IMR-90 (cell line): ENCODE data around the gene PBXIP1. TPM values are rescaled to one million over a fixed set of nuclear protein-coding genes. Genes with fewer than 3 reads are reported as not detected.

Experiments used
- ATAC-seq: fragments of 200-7000 bp; cut with Tn5 transposase; 2 replicates; pipeline ENCODE4 v1.9.1; 2020; ENCODE audit warnings: low read depth, mild to moderate bottlenecking, moderate library complexity
- BruUV-seq: library from RNA; stranded (reverse); fragments of 400-500 nt; replicated peaks from 2 replicates; lab custom pipeline; 2021; lab: Mats Ljungman, UMichigan
- CTCF ChIA-PET: fragments of 300-600 bp; formaldehyde crosslinking; extraction: SDS; loops from one replicate; lab custom pipeline; 2021; ENCODE audit warnings: antibody characterized with exemption; lab: Yijun Ruan, JAX
- POLR2A ChIA-PET: fragments of 300-600 bp; sonication (Branson Sonifier 250); formaldehyde crosslinking; loops from one replicate; lab custom pipeline; 2022; ENCODE audit warnings: antibody characterized with exemption; ENCODE audit not compliant: unreplicated experiment; lab: Charles Lee
- DNase-seq: peaks from one replicate; pipeline ENCODE4 v3.0.0; 2013
- H2AFZ ChIP-seq: replicated peaks from 2 replicates; pipeline ENCODE3; 2013; ENCODE audit warnings: low read length, mild to moderate bottlenecking; ENCODE audit not compliant: poor library complexity
- H2AK5ac ChIP-seq: 2 replicates; pipeline ENCODE4 v1.6.1; 2013; ENCODE audit warnings: low read depth, low read length, inconsistent platforms
- H2AK9ac ChIP-seq: replicated peaks from 2 replicates; pipeline ENCODE3; 2013; ENCODE audit warnings: mild to moderate bottlenecking, low read depth, low read length, moderate library complexity; ENCODE audit not compliant: poor library complexity
- H2BK120ac ChIP-seq: 2 replicates; pipeline ENCODE4 v1.6.1; 2013; ENCODE audit warnings: low read depth, low read length, inconsistent platforms
- H2BK15ac ChIP-seq: 3 replicates; pipeline ENCODE4 v1.6.1; 2013; ENCODE audit warnings: low read depth, low read length, inconsistent platforms
- H2BK20ac ChIP-seq: 2 replicates; pipeline ENCODE4 v1.6.1; 2013; ENCODE audit warnings: low read depth, mild to moderate bottlenecking, inconsistent platforms, low read length, moderate library complexity
- H2BK5ac ChIP-seq: 2 replicates; pipeline ENCODE4 v1.6.1; 2013; ENCODE audit warnings: mild to moderate bottlenecking, low read depth, low read length, inconsistent platforms; ENCODE audit not compliant: poor library complexity, severe bottlenecking
- H3K14ac ChIP-seq: replicated peaks from 2 replicates; pipeline ENCODE4 v1.6.1; 2013; ENCODE audit warnings: low read depth, low read length, inconsistent platforms
- H3K18ac ChIP-seq: 2 replicates; pipeline ENCODE4 v1.6.1; 2013; ENCODE audit warnings: low read depth, low read length, control low read depth
- H3K23ac ChIP-seq: 2 replicates; pipeline ENCODE4 v1.6.1; 2013; ENCODE audit warnings: low read depth, low read length, inconsistent platforms
- H3K27ac ChIP-seq: 2 replicates; pipeline ENCODE4 v1.5.1; 2013; ENCODE audit warnings: mild to moderate bottlenecking, control low read depth, low read length; ENCODE audit not compliant: insufficient read depth
- H3K27me3 ChIP-seq: 2 replicates; pipeline ENCODE4 v1.6.1; 2013; ENCODE audit warnings: low read length; ENCODE audit not compliant: control insufficient read depth, insufficient read depth
- H3K36me3 ChIP-seq: 2 replicates; pipeline ENCODE4 v1.6.1; 2013; ENCODE audit warnings: low read length, mixed read lengths; ENCODE audit not compliant: control insufficient read depth, insufficient read depth
- H3K4ac ChIP-seq: 2 replicates; pipeline ENCODE4 v1.6.1; 2013; ENCODE audit warnings: low read depth, low read length, inconsistent platforms
- H3K4me1 ChIP-seq: 2 replicates; pipeline ENCODE4 v1.6.1; 2013; ENCODE audit warnings: low read length, mixed read lengths; ENCODE audit not compliant: control insufficient read depth, insufficient read depth
- H3K4me2 ChIP-seq: 2 replicates; pipeline ENCODE4 v1.6.1; 2013; ENCODE audit warnings: low read depth, mild to moderate bottlenecking, control low read depth, low read length, moderate library complexity
- H3K4me3 ChIP-seq: 2 replicates; pipeline ENCODE4 v1.5.1; 2013; ENCODE audit warnings: low read depth, mild to moderate bottlenecking, control low read depth, low read length, moderate library complexity; ENCODE audit not compliant: insufficient read depth
- H3K56ac ChIP-seq: 2 replicates; pipeline ENCODE4 v1.6.1; 2013; ENCODE audit warnings: low read length, inconsistent platforms; ENCODE audit not compliant: insufficient read depth; ENCODE audit errors: extremely low read depth
- H3K79me1 ChIP-seq, 2 experiments: 2 replicates each; pipeline ENCODE4 v1.6.1; 2013; ENCODE audit warnings: low read length in 2 of 2, inconsistent platforms in 1 of 2, low read depth in 1 of 2
- H3K9ac ChIP-seq: 2 replicates; pipeline ENCODE4 v1.6.1; 2013; ENCODE audit warnings: low read depth, low read length, control low read depth
- H3K9me1 ChIP-seq: 2 replicates; pipeline ENCODE4 v1.6.1; 2013; ENCODE audit warnings: low read length, inconsistent platforms; ENCODE audit not compliant: insufficient read depth
- H3K9me3 ChIP-seq: 2 replicates; pipeline ENCODE4 v1.6.1; 2013; ENCODE audit warnings: low read length; ENCODE audit not compliant: control insufficient read depth, insufficient read depth
- H4K20me1 ChIP-seq: 2 replicates; pipeline ENCODE4 v1.6.1; 2013; ENCODE audit warnings: low read length, inconsistent platforms; ENCODE audit not compliant: insufficient read depth
- H4K5ac ChIP-seq: 2 replicates; pipeline ENCODE4 v1.6.1; 2013; ENCODE audit warnings: mild to moderate bottlenecking, low read depth, low read length, control low read depth
- H4K8ac ChIP-seq, 2 experiments: 2 replicates each; pipeline ENCODE4 v1.6.1; 2013; ENCODE audit warnings: low read depth in 2 of 2, low read length in 2 of 2, control low read depth in 1 of 2, inconsistent platforms in 1 of 2
- H4K91ac ChIP-seq: 2 replicates; pipeline ENCODE4 v1.6.1; 2013; ENCODE audit warnings: low read depth, low read length, inconsistent platforms; ENCODE audit not compliant: insufficient read depth
- BHLHE40 ChIP-seq: fragments of 150-350 bp; IDR thresholded peaks from 2 replicates; pipeline ENCODE4 v1.6.1; 2016; ENCODE audit warnings: mild to moderate bottlenecking, low read depth, low read length
- CEBPB ChIP-seq: IDR thresholded peaks from 2 replicates; pipeline ENCODE4 v1.6.1; 2012; ENCODE audit warnings: low read depth, low read length, improper control_type of control experiment
- CHD1 ChIP-seq: IDR thresholded peaks from 2 replicates; pipeline ENCODE4 v1.6.1; 2012; ENCODE audit warnings: low read depth, low read length, improper control_type of control experiment
- CTCF ChIP-seq: conservative IDR thresholded peaks from 2 replicates; pipeline ENCODE4 v1.5.1; 2012; ENCODE audit warnings: mild to moderate bottlenecking, low read depth, low read length, improper control_type of control experiment
- ELK1 ChIP-seq: fragments of 150-350 bp; IDR thresholded peaks from 2 replicates; pipeline ENCODE4 v1.6.1; 2016; ENCODE audit warnings: low read depth, mild to moderate bottlenecking, low read length, moderate library complexity, borderline replicate concordance
- FOS ChIP-seq: fragments of 150-350 bp; IDR thresholded peaks from 2 replicates; pipeline ENCODE4 v1.6.1; 2016; ENCODE audit warnings: low read depth, low read length
- MAFK ChIP-seq: IDR thresholded peaks from 2 replicates; pipeline ENCODE4 v1.6.1; 2012; ENCODE audit warnings: low read depth, low read length, improper control_type of control experiment
- MAZ ChIP-seq: IDR thresholded peaks from 2 replicates; pipeline ENCODE4 v1.6.1; 2012; ENCODE audit warnings: low read depth, mild to moderate bottlenecking, low read length, improper control_type of control experiment, moderate library complexity, borderline replicate concordance
- MXI1 ChIP-seq: IDR thresholded peaks from 2 replicates; pipeline ENCODE4 v1.6.1; 2012; ENCODE audit warnings: low read depth, mild to moderate bottlenecking, low read length, moderate library complexity, borderline replicate concordance
- POLR2A ChIP-seq: IDR thresholded peaks from 2 replicates; pipeline ENCODE4 v1.6.1; 2012; ENCODE audit warnings: mild to moderate bottlenecking, low read depth, low read length
- RAD21 ChIP-seq: IDR thresholded peaks from 2 replicates; pipeline ENCODE4 v1.6.1; 2012; ENCODE audit warnings: low read length, improper control_type of control experiment
- RCOR1 ChIP-seq: IDR thresholded peaks from 2 replicates; pipeline ENCODE4 v1.6.1; 2012; ENCODE audit warnings: mild to moderate bottlenecking, low read length, improper control_type of control experiment; ENCODE audit not compliant: insufficient replicate concordance
- RFX5 ChIP-seq: IDR thresholded peaks from 2 replicates; pipeline ENCODE4 v1.8.0; 2012; ENCODE audit warnings: low read depth, mild to moderate bottlenecking, low read length, moderate library complexity
- SMC3 ChIP-seq: fragments of 150-350 bp; IDR thresholded peaks from 2 replicates; pipeline ENCODE4 v1.6.1; 2016; ENCODE audit warnings: low read depth, mild to moderate bottlenecking, antibody characterized with exemption, low read length, moderate library complexity
- USF2 ChIP-seq: fragments of 150-350 bp; IDR thresholded peaks from 2 replicates; pipeline ENCODE4 v1.6.1; 2017; ENCODE audit warnings: mild to moderate bottlenecking, antibody characterized with exemption, low read length, low read depth
- WGBS, 2 experiments: methylation state at CpG; one replicate each; pipeline versions ENCODE4 v1.1.5 to v1.1.7; 2013; ENCODE audit warnings: missing lambda C conversion rate in 2 of 2; ENCODE audit not compliant: insufficient read length in 1 of 2; ENCODE audit errors: extremely low coverage in 2 of 2; 5-methylcytosine and 5-hydroxymethylcytosine counted together
- dilution Hi-C: fragments of 300-500 bp; cut with HindIII; formaldehyde crosslinking; loops from one replicate; pipeline ENCODE4 v1.14.3; 2018; ENCODE audit warnings: low sequenced_read_pairs; ENCODE audit not compliant: unreplicated experiment
- in situ Hi-C: fragments of 300-500 bp; cut with MboI; formaldehyde crosslinking; loops from 3 replicates; pipeline ENCODE4 v1.14.3; 2019; ENCODE audit warnings: low sequenced_read_pairs, inconsistent platforms, mixed read lengths
- intact Hi-C: fragments of 100-400 bp; cut with micrococcal nuclease; formaldehyde crosslinking; loops from 2 replicates; pipeline ENCODE4 v1.10.0; 2022
- polyA plus RNA-seq, 3 experiments: library from polyadenylated mRNA; depleted of rRNA; stranded (reverse); fragments of >200 nt; gene quantifications; 2 replicates each; pipeline ENCODE4 v1.2.3, GENCODE V29; 2012; ENCODE audit warnings: low replicate concordance in 1 of 3
- total RNA-seq: library from RNA; depleted of rRNA; stranded (reverse); fragments of >200 nt; gene quantifications from 2 replicates; pipeline ENCODE4 v1.2.3, GENCODE V29; 2012

Gene PBXIP1
- total and polyA plus RNA-seq, 2 of the 4 experiments (the other 2 are of a cell fraction) = 28.3 to 44.2 TPM

GRCh38 chr1:154908937-154909336 is 47.0 kb downstream of the PBXIP1 start:
- no peaks in the 10 kb centered on the region for H3K36me3 ChIP-seq
- no peak overlapping the region for H3K23ac ChIP-seq
- H2BK5ac ChIP-seq = no peak overlapping the region
- in situ Hi-C loops = no loop called here
- TF ChIP-seq POLR2A (no peak), RFX5 (no peak), CTCF (no peak), RAD21 (no peak), FOS (no peak), RCOR1 (no peak), SMC3 (no peak), USF2 (no peak), BHLHE40 (no peak), CHD1 (no peak), ELK1 (no peak), MAZ (no peak), CEBPB (no peak), MXI1 (no peak), MAFK (no peak)
- intact Hi-C loops = no loop called here
- H2BK15ac ChIP-seq = no peak overlapping the region
- H2BK20ac ChIP-seq = no peak overlapping the region
- peak overlapping the region; percentile 6 for H2AFZ ChIP-seq
- no peak overlapping the region for H2BK120ac ChIP-seq
- CTCF ChIA-PET = no interaction called here
- DNase-seq (no peak), ATAC-seq (no peak)
- no peak overlapping the region for H4K8ac ChIP-seq
- no peak overlapping the region for H4K5ac ChIP-seq
- no TSS peak for BruUV-seq
- H2AK9ac ChIP-seq = no peak overlapping the region
- no peaks in the 10 kb centered on the region for H3K79me1 ChIP-seq
- no peak overlapping the region for H3K9ac ChIP-seq
- H4K91ac ChIP-seq = no peak overlapping the region
- H3K9me3 ChIP-seq = peaks cover 18% of the 10 kb centered on the region
- H3K4ac ChIP-seq = no peak overlapping the region
- 20% methylated on average over 1 of the region's 5 CpGs; no CpG with 5 or more reads in 1 of the 2 experiments for WGBS, 2 experiments
- H3K56ac ChIP-seq = no peak overlapping the region
- H3K18ac ChIP-seq = no peak overlapping the region
- H3K27ac ChIP-seq = no peak overlapping the region
- dilution Hi-C loops = no loop called here
- no peaks in the 10 kb centered on the region for H3K9me1 ChIP-seq
- no peaks in the 10 kb centered on the region for H3K4me1 ChIP-seq
- H3K4me2 ChIP-seq = no peak overlapping the region
- H4K20me1 ChIP-seq = no peaks in the 10 kb centered on the region
- peaks cover 31% of the 10 kb centered on the region for H3K27me3 ChIP-seq
- no peak overlapping the region for H3K4me3 ChIP-seq
- H3K14ac ChIP-seq = no peak overlapping the region
- POLR2A ChIA-PET = no interaction called here
- no peak overlapping the region for H2AK5ac ChIP-seq
